ENCODE measurements around the gene RPL37A.
A peak's percentile ranks its signal among the peaks of the same experiment; 100 is the strongest.

RPL37A gene

DNA sequence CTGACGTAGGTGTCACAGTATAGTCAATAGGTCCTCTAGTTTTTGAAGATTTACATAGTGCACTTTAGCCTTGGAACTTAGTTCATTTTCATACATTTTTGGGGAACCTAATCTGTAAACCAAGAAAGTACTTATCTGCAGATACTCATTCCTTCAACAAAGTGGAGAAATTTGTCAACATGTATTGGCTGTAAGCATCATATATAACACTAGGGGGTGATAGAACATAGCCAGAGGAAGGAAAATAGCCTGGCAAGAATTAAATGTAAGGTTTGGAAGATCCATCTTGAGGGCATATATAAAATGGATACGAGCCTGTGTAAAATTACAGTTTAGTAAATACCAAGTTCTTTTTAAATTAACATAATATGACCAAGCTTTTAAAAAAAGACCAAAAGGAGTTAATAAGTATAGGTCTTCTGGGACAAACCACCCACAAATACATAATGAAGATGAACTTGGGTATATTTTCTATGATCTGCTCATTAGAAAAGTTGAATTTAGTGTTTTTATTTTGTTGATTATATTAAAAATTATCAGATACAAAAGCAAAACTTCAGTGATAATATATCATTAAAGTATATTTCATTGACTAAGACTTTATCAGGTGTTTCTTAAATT lies 18.2 kb downstream of the RPL37A start:
- Histone ChIP-seq H3K4me3 (ENCODE audit: low read depth, low read length) (no peak overlapping the region), H3K9me3 (ENCODE audit: control insufficient read depth, insufficient read depth, low read depth, low read length) (no peaks in the 10 kb centered on the region), H3K27ac (ENCODE audit: extremely low read depth, low read depth, low read length) (no peak overlapping the region), H3K4me1 (ENCODE audit: control insufficient read depth, insufficient read depth, low read length) (no peaks in the 10 kb centered on the region), H3K36me3 (ENCODE audit: control insufficient read depth in 2 of 2, insufficient read depth in 1 of 2, low read length in 2 of 2) (peaks cover 0 to 9% of the 10 kb centered on the region in 2 experiments; a peak in 2 of 3 replicates)
- TF ChIP-seq ZNF174 (tag by site-specific recombination; IDR thresholded peaks at IDR 0.05) (no peak), ZNF140 (tag by site-specific recombination; IDR thresholded peaks at IDR 0.05) (no peak), ZNF596 (tag by site-specific recombination; IDR thresholded peaks at IDR 0.05) (no peak), ZNF791 (tag by site-specific recombination; IDR thresholded peaks at IDR 0.05) (no peak), ZNF560 (tag by site-specific recombination; IDR thresholded peaks at IDR 0.05; ENCODE audit: borderline replicate concordance) (no peak), ZEB2 (tag by site-specific recombination; IDR thresholded peaks at IDR 0.05) (0 out of 2 replicates have a peak, but pooled peaks have one; percentile 20), ZNF155 (tag by site-specific recombination; IDR thresholded peaks at IDR 0.05) (no peak), ZNF266 (tag by site-specific recombination; IDR thresholded peaks at IDR 0.05; ENCODE audit: low read depth) (no peak), ZNF76 (tag by site-specific recombination; IDR thresholded peaks at IDR 0.05; ENCODE audit: borderline replicate concordance, low read depth) (no peak), ZNF514 (tag by site-specific recombination; IDR thresholded peaks at IDR 0.05) (no peak), ZNF292 (tag by site-specific recombination; IDR thresholded peaks at IDR 0.05; ENCODE audit: borderline replicate concordance, low read depth) (no peak), HOXD13 (CRISPR knock-in tag; IDR thresholded peaks at IDR 0.05; ENCODE audit: borderline replicate concordance) (no peak), ZNF621 (tag by site-specific recombination; IDR thresholded peaks at IDR 0.05) (no peak), TRIM28 (IDR thresholded peaks at IDR 0.05; ENCODE audit: borderline replicate concordance, low read length) (no peak), KLF16 (tag by site-specific recombination; IDR thresholded peaks at IDR 0.05) (no peak), ZNF48 (tag by site-specific recombination; IDR thresholded peaks at IDR 0.05) (no peak), ZNF654 (tag by site-specific recombination; IDR thresholded peaks at IDR 0.05; ENCODE audit: low read depth) (peak; percentile 63)
- TF ChIP-seq, protein P1, sequence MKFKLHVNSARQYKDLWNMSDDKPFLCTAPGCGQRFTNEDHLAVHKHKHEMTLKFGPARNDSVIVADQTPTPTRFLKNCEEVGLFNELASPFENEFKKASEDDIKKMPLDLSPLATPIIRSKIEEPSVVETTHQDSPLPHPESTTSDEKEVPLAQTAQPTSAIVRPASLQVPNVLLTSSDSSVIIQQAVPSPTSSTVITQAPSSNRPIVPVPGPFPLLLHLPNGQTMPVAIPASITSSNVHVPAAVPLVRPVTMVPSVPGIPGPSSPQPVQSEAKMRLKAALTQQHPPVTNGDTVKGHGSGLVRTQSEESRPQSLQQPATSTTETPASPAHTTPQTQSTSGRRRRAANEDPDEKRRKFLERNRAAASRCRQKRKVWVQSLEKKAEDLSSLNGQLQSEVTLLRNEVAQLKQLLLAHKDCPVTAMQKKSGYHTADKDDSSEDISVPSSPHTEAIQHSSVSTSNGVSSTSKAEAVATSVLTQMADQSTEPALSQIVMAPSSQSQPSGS (tag by site-specific recombination; IDR thresholded peaks at IDR 0.05; ENCODE audit: low read depth): no peak
- TF ChIP-seq, protein P2, sequence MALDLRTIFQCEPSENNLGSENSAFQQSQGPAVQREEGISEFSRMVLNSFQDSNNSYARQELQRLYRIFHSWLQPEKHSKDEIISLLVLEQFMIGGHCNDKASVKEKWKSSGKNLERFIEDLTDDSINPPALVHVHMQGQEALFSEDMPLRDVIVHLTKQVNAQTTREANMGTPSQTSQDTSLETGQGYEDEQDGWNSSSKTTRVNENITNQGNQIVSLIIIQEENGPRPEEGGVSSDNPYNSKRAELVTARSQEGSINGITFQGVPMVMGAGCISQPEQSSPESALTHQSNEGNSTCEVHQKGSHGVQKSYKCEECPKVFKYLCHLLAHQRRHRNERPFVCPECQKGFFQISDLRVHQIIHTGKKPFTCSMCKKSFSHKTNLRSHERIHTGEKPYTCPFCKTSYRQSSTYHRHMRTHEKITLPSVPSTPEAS (tag by site-specific recombination; IDR thresholded peaks at IDR 0.05): no peak
- TF ChIP-seq, protein P3, sequence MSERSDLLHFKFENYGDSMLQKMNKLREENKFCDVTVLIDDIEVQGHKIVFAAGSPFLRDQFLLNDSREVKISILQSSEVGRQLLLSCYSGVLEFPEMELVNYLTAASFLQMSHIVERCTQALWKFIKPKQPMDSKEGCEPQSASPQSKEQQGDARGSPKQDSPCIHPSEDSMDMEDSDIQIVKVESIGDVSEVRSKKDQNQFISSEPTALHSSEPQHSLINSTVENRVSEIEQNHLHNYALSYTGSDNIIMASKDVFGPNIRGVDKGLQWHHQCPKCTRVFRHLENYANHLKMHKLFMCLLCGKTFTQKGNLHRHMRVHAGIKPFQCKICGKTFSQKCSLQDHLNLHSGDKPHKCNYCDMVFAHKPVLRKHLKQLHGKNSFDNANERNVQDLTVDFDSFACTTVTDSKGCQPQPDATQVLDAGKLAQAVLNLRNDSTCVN (tag by site-specific recombination; optimal IDR thresholded peaks at IDR 0.05): no peak
- TF ChIP-seq, protein P4, sequence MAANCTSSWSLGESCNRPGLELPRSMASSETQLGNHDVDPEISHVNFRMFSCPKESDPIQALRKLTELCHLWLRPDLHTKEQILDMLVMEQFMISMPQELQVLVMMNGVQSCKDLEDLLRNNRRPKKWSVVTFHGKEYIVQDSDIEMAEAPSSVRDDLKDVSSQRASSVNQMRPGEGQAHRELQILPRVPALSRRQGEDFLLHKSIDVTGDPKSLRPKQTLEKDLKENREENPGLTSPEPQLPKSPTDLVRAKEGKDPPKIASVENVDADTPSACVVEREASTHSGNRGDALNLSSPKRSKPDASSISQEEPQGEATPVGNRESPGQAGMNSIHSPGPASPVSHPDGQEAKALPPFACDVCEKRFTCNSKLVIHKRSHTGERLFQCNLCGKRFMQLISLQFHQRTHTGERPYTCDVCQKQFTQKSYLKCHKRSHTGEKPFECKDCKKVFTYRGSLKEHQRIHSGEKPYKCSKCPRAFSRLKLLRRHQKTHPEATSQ (tag by site-specific recombination; IDR thresholded peaks at IDR 0.05): no peak
- TF ChIP-seq, protein P5, sequence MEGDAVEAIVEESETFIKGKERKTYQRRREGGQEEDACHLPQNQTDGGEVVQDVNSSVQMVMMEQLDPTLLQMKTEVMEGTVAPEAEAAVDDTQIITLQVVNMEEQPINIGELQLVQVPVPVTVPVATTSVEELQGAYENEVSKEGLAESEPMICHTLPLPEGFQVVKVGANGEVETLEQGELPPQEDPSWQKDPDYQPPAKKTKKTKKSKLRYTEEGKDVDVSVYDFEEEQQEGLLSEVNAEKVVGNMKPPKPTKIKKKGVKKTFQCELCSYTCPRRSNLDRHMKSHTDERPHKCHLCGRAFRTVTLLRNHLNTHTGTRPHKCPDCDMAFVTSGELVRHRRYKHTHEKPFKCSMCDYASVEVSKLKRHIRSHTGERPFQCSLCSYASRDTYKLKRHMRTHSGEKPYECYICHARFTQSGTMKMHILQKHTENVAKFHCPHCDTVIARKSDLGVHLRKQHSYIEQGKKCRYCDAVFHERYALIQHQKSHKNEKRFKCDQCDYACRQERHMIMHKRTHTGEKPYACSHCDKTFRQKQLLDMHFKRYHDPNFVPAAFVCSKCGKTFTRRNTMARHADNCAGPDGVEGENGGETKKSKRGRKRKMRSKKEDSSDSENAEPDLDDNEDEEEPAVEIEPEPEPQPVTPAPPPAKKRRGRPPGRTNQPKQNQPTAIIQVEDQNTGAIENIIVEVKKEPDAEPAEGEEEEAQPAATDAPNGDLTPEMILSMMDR (tag by site-specific recombination; IDR thresholded peaks at IDR 0.05): peak; percentile 81
- TF ChIP-seq, protein P6, sequence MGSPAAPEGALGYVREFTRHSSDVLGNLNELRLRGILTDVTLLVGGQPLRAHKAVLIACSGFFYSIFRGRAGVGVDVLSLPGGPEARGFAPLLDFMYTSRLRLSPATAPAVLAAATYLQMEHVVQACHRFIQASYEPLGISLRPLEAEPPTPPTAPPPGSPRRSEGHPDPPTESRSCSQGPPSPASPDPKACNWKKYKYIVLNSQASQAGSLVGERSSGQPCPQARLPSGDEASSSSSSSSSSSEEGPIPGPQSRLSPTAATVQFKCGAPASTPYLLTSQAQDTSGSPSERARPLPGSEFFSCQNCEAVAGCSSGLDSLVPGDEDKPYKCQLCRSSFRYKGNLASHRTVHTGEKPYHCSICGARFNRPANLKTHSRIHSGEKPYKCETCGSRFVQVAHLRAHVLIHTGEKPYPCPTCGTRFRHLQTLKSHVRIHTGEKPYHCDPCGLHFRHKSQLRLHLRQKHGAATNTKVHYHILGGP (tag by site-specific recombination; IDR thresholded peaks at IDR 0.05): no peak
- TF ChIP-seq, protein P7, sequence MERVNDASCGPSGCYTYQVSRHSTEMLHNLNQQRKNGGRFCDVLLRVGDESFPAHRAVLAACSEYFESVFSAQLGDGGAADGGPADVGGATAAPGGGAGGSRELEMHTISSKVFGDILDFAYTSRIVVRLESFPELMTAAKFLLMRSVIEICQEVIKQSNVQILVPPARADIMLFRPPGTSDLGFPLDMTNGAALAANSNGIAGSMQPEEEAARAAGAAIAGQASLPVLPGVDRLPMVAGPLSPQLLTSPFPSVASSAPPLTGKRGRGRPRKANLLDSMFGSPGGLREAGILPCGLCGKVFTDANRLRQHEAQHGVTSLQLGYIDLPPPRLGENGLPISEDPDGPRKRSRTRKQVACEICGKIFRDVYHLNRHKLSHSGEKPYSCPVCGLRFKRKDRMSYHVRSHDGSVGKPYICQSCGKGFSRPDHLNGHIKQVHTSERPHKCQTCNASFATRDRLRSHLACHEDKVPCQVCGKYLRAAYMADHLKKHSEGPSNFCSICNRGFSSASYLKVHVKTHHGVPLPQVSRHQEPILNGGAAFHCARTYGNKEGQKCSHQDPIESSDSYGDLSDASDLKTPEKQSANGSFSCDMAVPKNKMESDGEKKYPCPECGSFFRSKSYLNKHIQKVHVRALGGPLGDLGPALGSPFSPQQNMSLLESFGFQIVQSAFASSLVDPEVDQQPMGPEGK (tag by site-specific recombination; IDR thresholded peaks at IDR 0.05): no peak
- TF ChIP-seq, protein P8, sequence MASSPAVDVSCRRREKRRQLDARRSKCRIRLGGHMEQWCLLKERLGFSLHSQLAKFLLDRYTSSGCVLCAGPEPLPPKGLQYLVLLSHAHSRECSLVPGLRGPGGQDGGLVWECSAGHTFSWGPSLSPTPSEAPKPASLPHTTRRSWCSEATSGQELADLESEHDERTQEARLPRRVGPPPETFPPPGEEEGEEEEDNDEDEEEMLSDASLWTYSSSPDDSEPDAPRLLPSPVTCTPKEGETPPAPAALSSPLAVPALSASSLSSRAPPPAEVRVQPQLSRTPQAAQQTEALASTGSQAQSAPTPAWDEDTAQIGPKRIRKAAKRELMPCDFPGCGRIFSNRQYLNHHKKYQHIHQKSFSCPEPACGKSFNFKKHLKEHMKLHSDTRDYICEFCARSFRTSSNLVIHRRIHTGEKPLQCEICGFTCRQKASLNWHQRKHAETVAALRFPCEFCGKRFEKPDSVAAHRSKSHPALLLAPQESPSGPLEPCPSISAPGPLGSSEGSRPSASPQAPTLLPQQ (tag by site-specific recombination; IDR thresholded peaks at IDR 0.05): no peak
- CTCF ChIA-PET: interaction anchor here (0.6 to 13.1 kb wide), 25 partner anchors 10 to 1239 kb away, joined by 3 to 376 read pairs (median 5); partner anchors contain the start of gene IGFBP5
- POLR2A ChIA-PET: interaction anchor here (0.6 kb wide), 1 partner anchor 102 kb away, joined by 3 read pairs; no protein-coding TSS in a partner anchor

All from HEK293 (cell line).